ENCODE results near the gene TXNDC2.

Gene TXNDC2

GRCh38 chr18:9874728-9875127 is 11.0 kb upstream of the TXNDC2 start:
- H3K23ac ChIP-seq (ENCODE audit: low read depth, low read length, poor library complexity): no peak overlapping the region
- no peaks in the 10 kb centered on the region for H3K27me3 ChIP-seq (ENCODE audit: control insufficient read depth in 3 of 3, insufficient read depth in 3 of 3, low read depth in 1 of 3, low read length in 3 of 3)
- H3K14ac ChIP-seq (ENCODE audit: low read length): no peak overlapping the region
- H2BK120ac ChIP-seq (ENCODE audit: low read depth, low read length): no peak overlapping the region
- no peak overlapping the region for H4K91ac ChIP-seq (ENCODE audit: low read depth, low read length, poor library complexity)
- no peaks in the 10 kb centered on the region for H3K36me3 ChIP-seq (replicated peaks in 1 of 2; ENCODE audit: control insufficient read depth in 2 of 2, insufficient read depth in 2 of 2, low read length in 2 of 2)
- no peak overlapping the region for H3K18ac ChIP-seq (ENCODE audit: low read length)
- H3K4me3 ChIP-seq (ENCODE audit: low read length in 2 of 2): no peak overlapping the region
- H4K8ac ChIP-seq (ENCODE audit: low read depth, low read length): no peak overlapping the region
- no peaks in the 10 kb centered on the region for H3K9me3 ChIP-seq (replicated peaks in 1 of 2; ENCODE audit: control insufficient read depth in 2 of 2, insufficient read depth in 1 of 2, low read depth in 1 of 2, low read length in 2 of 2)
- no peak overlapping the region for H3K4ac ChIP-seq (ENCODE audit: low read length)
- H3K4me1 ChIP-seq (ENCODE audit: control insufficient read depth in 2 of 2, insufficient read depth in 1 of 2, low read depth in 1 of 2, low read length in 2 of 2): peaks cover 5 to 12% of the 10 kb centered on the region in 2 donors
- no peak overlapping the region for H3K4me2 ChIP-seq (ENCODE audit: insufficient read depth, low read length, poor library complexity, severe bottlenecking)
- no peak overlapping the region for H3K27ac ChIP-seq (replicated peaks; ENCODE audit: low read length)
- H2BK15ac ChIP-seq (ENCODE audit: low read length): no peak overlapping the region
- no CpG with 5 or more reads among the region's 1 CpG for WGBS, 2 donors (ENCODE audit: extremely low coverage in 2 of 2, insufficient read length in 2 of 2, insufficient replicate concordance in 1 of 2)
- DNase-seq (ENCODE audit: low spot score): no peak
- no peak overlapping the region for H3K9ac ChIP-seq (ENCODE audit: low read depth, low read length, poor library complexity)
- no peaks in the 10 kb centered on the region for H3K79me1 ChIP-seq (ENCODE audit: low read depth, low read length)
- H2BK5ac ChIP-seq (ENCODE audit: low read length): no peak overlapping the region
- H2AK5ac ChIP-seq (ENCODE audit: low read depth, low read length): no peak overlapping the region
- H2BK12ac ChIP-seq (ENCODE audit: low read length): no peak overlapping the region
- no peak overlapping the region for H2AFZ ChIP-seq (ENCODE audit: low read length)

- H3K4me1 ChIP-seq (ENCODE audit: control insufficient read depth in 2 of 2, insufficient read depth in 1 of 2, low read depth in 1 of 2, low read length in 2 of 2): no peaks in the 10 kb centered on the region
- H2BK15ac ChIP-seq (ENCODE audit: low read length): no peak overlapping the region
- no peak overlapping the region for H3K4me3 ChIP-seq (ENCODE audit: low read length in 2 of 2)
- peak overlapping the region; percentile 70 for H2AFZ ChIP-seq (ENCODE audit: low read length)
- no peak overlapping the region for H3K9ac ChIP-seq (ENCODE audit: low read depth, low read length, poor library complexity)
- H3K4ac ChIP-seq (ENCODE audit: low read length): no peak overlapping the region
- H3K9me3 ChIP-seq (replicated peaks in 1 of 2; ENCODE audit: control insufficient read depth in 2 of 2, insufficient read depth in 1 of 2, low read depth in 1 of 2, low read length in 2 of 2): no peaks in the 10 kb centered on the region
- no peak overlapping the region for H2AK5ac ChIP-seq (ENCODE audit: low read depth, low read length)
- H4K91ac ChIP-seq (ENCODE audit: low read depth, low read length, poor library complexity): no peak overlapping the region
- H3K27ac ChIP-seq (replicated peaks; ENCODE audit: low read length): no peak overlapping the region
- no CpG with 5 or more reads among the region's 2 CpGs for WGBS, 2 donors (ENCODE audit: extremely low coverage in 2 of 2, insufficient read length in 2 of 2, insufficient replicate concordance in 1 of 2)
- no peak overlapping the region for H3K18ac ChIP-seq (ENCODE audit: low read length)
- no peaks in the 10 kb centered on the region for H3K79me1 ChIP-seq (ENCODE audit: low read depth, low read length)
- H2BK5ac ChIP-seq (ENCODE audit: low read length): no peak overlapping the region
- no peak overlapping the region for H2BK12ac ChIP-seq (ENCODE audit: low read length)
- no peak overlapping the region for H2BK120ac ChIP-seq (ENCODE audit: low read depth, low read length)
- no peak overlapping the region for H3K14ac ChIP-seq (ENCODE audit: low read length)
- H3K27me3 ChIP-seq (ENCODE audit: control insufficient read depth in 3 of 3, insufficient read depth in 3 of 3, low read depth in 1 of 3, low read length in 3 of 3): no peaks in the 10 kb centered on the region
- no peaks in the 10 kb centered on the region for H3K36me3 ChIP-seq (replicated peaks in 1 of 2; ENCODE audit: control insufficient read depth in 2 of 2, insufficient read depth in 2 of 2, low read length in 2 of 2)
- no peak for DNase-seq (ENCODE audit: low spot score)
- H4K8ac ChIP-seq (ENCODE audit: low read depth, low read length): no peak overlapping the region
- H3K23ac ChIP-seq (ENCODE audit: low read depth, low read length, poor library complexity): no peak overlapping the region
- H3K4me2 ChIP-seq (ENCODE audit: insufficient read depth, low read length, poor library complexity, severe bottlenecking): no peak overlapping the region
Measured at GRCh38 chr18:9876212-9876866, 9.4 kb upstream of the TXNDC2 start.

DNA sequence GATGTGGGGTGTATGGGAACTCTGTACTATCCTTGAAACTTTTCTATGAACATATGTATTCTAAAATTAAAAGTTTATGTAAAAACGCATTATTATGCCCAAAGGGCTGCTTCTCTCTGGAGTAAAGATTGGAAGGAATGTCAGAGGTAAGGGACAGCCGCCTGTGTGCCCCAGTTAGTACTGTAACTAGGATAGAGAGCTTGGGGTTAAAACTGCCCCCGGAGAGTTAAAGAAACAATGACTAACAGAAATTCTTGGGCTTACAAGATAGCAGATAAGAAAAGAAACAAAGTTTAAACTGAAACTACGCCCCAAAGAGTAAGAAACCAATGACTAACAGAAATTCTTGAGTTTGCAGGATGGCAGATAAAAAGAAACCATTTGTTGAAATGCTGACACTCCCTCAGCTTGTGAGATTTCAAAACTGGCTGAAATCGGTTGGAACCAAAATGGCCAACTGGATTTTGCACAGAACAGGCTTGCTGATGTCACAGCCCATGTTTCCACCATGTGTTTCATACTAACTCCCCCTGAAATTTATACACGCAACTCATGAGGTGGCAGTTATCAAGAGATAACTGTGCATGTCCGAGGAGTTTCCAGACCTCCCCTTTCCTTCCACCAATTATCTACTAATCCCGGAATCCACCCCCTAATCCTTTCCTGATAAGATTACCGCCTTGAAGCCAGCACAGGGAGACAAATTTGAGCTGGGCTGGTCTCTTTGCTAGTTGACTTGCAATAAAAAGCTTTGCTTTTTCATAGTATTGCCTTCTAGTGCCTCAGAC is 8.7 kb upstream of the TXNDC2 start:
- H3K4me1 ChIP-seq (ENCODE audit: control insufficient read depth in 2 of 2, insufficient read depth in 1 of 2, low read depth in 1 of 2, low read length in 2 of 2): no peaks in the 10 kb centered on the region
- no peak overlapping the region for H3K27ac ChIP-seq (replicated peaks; ENCODE audit: low read length)
- no peak overlapping the region for H2AK5ac ChIP-seq (ENCODE audit: low read depth, low read length)
- DNase-seq (ENCODE audit: low spot score): no peak
- H3K23ac ChIP-seq (ENCODE audit: low read depth, low read length, poor library complexity): no peak overlapping the region
- H3K4me3 ChIP-seq (ENCODE audit: low read length in 2 of 2): no peak overlapping the region
- no peak overlapping the region for H2BK12ac ChIP-seq (ENCODE audit: low read length)
- no peak overlapping the region for H4K8ac ChIP-seq (ENCODE audit: low read depth, low read length)
- H3K14ac ChIP-seq (ENCODE audit: low read length): no peak overlapping the region
- no peak overlapping the region for H4K91ac ChIP-seq (ENCODE audit: low read depth, low read length, poor library complexity)
- no peak overlapping the region for H3K18ac ChIP-seq (ENCODE audit: low read length)
- no peak overlapping the region for H3K4me2 ChIP-seq (ENCODE audit: insufficient read depth, low read length, poor library complexity, severe bottlenecking)
- no peak overlapping the region for H3K9ac ChIP-seq (ENCODE audit: low read depth, low read length, poor library complexity)
- no peak overlapping the region for H2BK5ac ChIP-seq (ENCODE audit: low read length)
- no peaks in the 10 kb centered on the region for H3K27me3 ChIP-seq (ENCODE audit: control insufficient read depth in 3 of 3, insufficient read depth in 3 of 3, low read depth in 1 of 3, low read length in 3 of 3)
- H3K79me1 ChIP-seq (ENCODE audit: low read depth, low read length): no peaks in the 10 kb centered on the region
- WGBS, 2 donors (ENCODE audit: extremely low coverage in 2 of 2, insufficient read length in 2 of 2, insufficient replicate concordance in 1 of 2): no CpG with 5 or more reads among the region's 9 CpGs
- H2BK15ac ChIP-seq (ENCODE audit: low read length): no peak overlapping the region
- peak overlapping the region; percentile 70 for H2AFZ ChIP-seq (ENCODE audit: low read length)
- no peak overlapping the region for H2BK120ac ChIP-seq (ENCODE audit: low read depth, low read length)
- H3K36me3 ChIP-seq (replicated peaks in 1 of 2; ENCODE audit: control insufficient read depth in 2 of 2, insufficient read depth in 2 of 2, low read length in 2 of 2): no peaks in the 10 kb centered on the region
- H3K9me3 ChIP-seq (replicated peaks in 1 of 2; ENCODE audit: control insufficient read depth in 2 of 2, insufficient read depth in 1 of 2, low read depth in 1 of 2, low read length in 2 of 2): no peaks in the 10 kb centered on the region
- no peak overlapping the region for H3K4ac ChIP-seq (ENCODE audit: low read length)

DNA sequence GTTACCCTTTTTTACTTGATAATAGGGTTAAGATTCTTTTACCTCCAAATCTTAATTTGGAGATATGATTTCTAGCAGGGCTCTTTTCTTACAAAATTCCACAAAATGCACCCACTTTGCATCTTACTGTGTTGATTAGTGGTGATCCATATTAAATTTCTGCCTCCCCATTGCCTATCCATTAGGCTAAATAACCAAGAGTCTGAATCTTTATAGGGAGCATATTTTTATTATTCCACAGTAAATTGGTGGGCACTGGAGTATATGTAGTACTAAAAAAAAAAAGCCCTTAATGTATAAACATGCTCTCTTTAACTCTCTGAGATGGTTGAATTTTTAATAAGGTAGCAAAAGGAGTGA is 8.1 kb upstream of the TXNDC2 start:
- H3K4me3 ChIP-seq (ENCODE audit: low read length in 2 of 2): no peak overlapping the region
- no peak overlapping the region for H2BK12ac ChIP-seq (ENCODE audit: low read length)
- H3K4me1 ChIP-seq (ENCODE audit: control insufficient read depth in 2 of 2, insufficient read depth in 1 of 2, low read depth in 1 of 2, low read length in 2 of 2): no peaks in the 10 kb centered on the region
- no peaks in the 10 kb centered on the region for H3K79me1 ChIP-seq (ENCODE audit: low read depth, low read length)
- no peak overlapping the region for H2BK120ac ChIP-seq (ENCODE audit: low read depth, low read length)
- H3K27me3 ChIP-seq (ENCODE audit: control insufficient read depth in 3 of 3, insufficient read depth in 3 of 3, low read depth in 1 of 3, low read length in 3 of 3): no peaks in the 10 kb centered on the region
- H3K9me3 ChIP-seq (replicated peaks in 1 of 2; ENCODE audit: control insufficient read depth in 2 of 2, insufficient read depth in 1 of 2, low read depth in 1 of 2, low read length in 2 of 2): no peaks in the 10 kb centered on the region
- no peak overlapping the region for H3K9ac ChIP-seq (ENCODE audit: low read depth, low read length, poor library complexity)
- no peak overlapping the region for H3K27ac ChIP-seq (replicated peaks; ENCODE audit: low read length)
- no peak overlapping the region for H3K14ac ChIP-seq (ENCODE audit: low read length)
- H4K8ac ChIP-seq (ENCODE audit: low read depth, low read length): no peak overlapping the region
- no peak overlapping the region for H3K4me2 ChIP-seq (ENCODE audit: insufficient read depth, low read length, poor library complexity, severe bottlenecking)
- H3K23ac ChIP-seq (ENCODE audit: low read depth, low read length, poor library complexity): no peak overlapping the region
- no peak overlapping the region for H2BK15ac ChIP-seq (ENCODE audit: low read length)
- no peaks in the 10 kb centered on the region for H3K36me3 ChIP-seq (replicated peaks in 1 of 2; ENCODE audit: control insufficient read depth in 2 of 2, insufficient read depth in 2 of 2, low read length in 2 of 2)
- H2AFZ ChIP-seq (ENCODE audit: low read length): peak overlapping the region; percentile 70
- H4K91ac ChIP-seq (ENCODE audit: low read depth, low read length, poor library complexity): no peak overlapping the region
- no peak overlapping the region for H2AK5ac ChIP-seq (ENCODE audit: low read depth, low read length)
- H3K18ac ChIP-seq (ENCODE audit: low read length): no peak overlapping the region
- no peak for DNase-seq (ENCODE audit: low spot score)
- no peak overlapping the region for H2BK5ac ChIP-seq (ENCODE audit: low read length)
- H3K4ac ChIP-seq (ENCODE audit: low read length): no peak overlapping the region

Measured in neuronal stem cell (in vitro differentiated cells).